GM21528 (cell line): Measurements from ENCODE around the gene CNTNAP1.

Experiments used
- ATAC-seq: cut with Tn5 transposase; IDR thresholded peaks from one replicate; pipeline ENCODE4 v1.9.1; 2021; ENCODE audit warnings: mild to moderate bottlenecking, moderate library complexity; ENCODE audit not compliant: unreplicated experiment, low FRiP score

CNTNAP1 gene

DNA sequence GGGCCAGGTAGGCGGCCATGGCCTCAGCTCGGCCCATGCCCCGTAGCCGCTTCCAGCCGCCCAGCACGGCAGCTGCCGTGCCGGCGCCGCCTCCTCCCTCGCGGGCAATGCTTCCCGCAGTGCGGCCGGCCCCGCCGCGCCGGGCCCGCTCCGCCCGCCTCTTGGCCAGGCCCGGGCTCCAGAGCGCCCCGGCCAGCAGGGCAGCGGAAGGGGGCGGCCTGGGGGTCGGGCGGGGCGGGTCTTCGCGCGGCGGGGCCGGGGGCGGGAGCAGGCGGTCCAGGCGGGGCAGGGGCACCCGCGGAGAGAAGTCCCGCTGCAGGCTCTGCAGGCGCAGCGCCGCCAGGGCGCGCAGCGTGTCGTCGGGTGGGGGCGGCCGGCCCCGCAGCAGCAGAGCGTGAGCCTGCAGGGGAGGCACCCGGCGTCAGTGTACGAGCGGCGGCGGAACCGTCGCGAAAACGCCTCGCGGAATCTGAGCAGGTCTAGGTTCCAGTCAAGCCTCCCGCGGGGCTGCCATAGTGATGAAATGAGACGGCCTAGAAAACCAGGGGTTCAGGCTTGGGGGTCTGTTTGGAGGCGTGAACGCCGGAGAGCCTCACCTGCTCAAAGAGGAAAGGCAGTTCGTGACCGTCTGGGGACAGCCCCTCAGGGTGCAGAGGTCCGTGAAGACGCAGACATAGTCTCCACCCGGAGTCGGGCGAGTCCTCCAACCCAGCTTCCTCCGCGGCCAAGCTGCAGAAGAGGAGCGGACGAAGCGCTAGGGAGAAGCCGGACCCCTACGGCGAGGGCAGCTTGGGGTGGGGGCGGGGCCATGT, 12.1 kb upstream of the CNTNAP1 start:
- ATAC-seq: no peak

DNA sequence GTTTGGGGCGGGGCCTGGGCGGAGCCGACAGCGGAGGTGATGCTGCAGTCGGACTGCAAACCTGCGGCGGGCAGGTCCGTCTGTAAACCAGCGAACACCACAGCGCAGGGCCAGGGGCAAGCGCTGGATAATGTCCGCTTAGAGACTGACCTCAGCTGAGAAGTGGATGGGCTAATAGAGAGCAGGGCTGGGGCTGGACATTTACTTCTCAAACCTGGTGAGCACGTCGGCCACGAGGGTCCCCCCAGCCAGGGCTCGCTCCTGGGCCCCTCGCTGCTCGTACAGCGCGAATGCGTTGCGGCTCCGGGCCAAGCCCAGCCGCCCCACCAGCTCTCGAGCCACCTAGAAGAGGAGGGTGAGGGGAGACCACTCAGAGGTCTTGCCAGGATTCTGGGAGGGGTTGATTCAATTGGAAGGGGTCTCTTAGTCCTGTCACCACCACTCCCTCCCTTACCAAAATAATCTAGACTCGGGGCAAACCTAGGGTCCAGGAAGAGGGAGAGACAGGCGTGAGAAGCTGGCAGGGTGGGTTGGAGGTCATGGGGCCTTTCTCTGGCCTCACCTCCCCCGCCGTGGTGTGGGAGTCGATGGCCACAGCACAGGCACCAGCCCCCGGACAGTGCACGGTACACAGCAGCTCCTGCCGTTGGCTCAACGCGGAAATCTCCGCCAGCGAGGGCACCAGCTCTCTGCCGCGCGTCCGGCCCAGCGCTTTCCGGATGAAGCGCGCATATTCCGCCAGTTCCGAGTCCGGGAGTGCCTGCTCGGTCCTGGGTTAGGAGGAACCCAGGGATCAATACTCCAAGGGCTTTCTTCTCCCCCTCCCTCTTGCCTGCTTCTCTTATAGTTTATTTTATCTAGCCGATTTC, 11.3 kb upstream of the CNTNAP1 start:
- ATAC-seq: no peak

DNA sequence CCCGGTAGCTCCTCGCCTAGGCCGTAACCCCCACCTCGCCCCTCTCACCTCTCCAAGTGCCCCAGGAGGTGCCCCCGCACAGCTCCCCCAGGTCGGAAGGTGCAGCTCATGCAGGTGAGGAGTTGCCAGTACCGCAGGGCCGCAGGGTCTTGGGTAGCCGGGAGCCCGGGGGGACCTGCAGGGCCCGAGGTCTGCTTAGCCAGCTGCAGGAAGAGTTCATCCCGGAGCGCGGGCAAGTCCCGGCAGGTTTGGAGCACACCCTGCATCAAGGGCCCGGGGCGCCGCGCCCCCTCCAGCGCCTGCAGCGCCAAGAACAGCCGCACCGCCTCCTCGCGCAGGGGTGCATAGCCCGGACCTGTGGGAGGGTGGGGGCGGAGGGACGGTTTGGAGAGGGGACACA, 10.3 kb upstream of the CNTNAP1 start:
- no peak for ATAC-seq

DNA sequence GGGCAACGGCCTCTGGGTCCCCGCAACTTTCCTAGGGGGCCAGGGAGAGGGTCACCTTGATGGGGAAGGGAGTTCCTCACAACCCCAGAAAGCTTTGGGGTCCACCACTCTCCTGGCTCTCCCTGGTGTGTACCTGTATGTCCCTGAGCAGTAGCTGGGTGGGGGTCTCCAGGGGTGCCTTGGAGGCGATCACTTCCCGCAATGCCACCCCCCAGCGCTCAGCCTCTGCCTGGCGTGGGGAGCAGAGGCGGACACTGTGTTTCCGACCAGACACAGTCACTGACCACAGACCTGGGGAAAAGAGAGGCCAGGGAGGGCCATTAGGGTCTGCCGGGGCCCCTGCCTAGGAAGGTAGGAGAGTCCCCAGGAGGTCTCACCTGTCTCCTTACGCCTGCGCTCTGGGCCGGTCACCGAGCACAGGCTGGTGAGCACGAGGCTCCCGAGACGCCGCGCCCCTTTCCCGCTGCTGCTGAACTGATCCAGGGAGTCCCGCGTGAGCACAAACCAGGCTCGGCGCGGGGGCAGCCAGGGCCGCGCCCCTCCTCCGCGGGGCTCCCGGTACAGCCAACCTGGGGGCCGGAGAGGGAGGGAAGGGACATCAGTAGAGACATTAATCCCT, 9.0 kb upstream of the CNTNAP1 start:
- no peak for ATAC-seq

DNA sequence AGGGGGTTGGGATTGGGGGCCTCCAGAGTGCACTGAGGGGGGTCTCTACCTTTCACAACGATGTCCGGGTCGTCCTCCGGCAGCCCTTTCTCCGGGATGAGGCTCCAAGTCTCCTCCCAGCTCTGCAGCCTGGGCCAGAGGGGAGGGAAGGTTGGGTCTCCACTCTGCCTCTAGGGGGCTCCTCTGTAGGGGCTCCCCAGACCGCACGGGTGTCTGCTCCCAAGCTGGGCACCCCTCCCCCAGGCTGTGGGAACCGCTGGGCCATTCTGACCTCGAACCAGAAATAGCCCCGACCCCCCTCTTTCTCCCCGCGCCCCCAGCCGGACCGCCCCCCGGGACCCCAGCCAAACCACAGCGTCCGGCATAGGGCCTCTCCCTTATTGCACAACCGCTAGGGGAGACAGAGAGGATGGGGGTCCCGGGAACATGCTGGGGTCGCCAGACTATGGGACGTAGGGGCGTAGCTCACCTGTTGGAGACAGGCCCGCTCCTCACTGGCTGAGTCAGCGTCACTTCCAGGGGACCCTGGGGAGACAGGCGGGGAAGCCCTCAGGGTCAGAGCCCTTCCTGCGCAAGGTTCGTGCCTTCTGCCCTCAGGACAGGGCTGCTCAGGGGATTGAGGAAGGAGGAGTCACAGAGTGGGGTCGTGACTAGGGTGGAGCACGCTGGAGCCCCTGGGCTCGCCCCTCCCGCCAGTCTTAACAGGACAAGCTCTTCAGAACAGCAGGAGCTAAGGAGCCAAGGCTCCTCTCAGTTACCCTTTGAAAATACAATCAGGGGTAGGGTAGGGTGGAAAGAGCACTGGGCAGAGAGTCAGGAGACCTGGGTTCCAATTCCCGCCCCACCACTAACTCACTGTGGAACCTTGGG, 8.2 kb upstream of the CNTNAP1 start:
- no peak for ATAC-seq

DNA sequence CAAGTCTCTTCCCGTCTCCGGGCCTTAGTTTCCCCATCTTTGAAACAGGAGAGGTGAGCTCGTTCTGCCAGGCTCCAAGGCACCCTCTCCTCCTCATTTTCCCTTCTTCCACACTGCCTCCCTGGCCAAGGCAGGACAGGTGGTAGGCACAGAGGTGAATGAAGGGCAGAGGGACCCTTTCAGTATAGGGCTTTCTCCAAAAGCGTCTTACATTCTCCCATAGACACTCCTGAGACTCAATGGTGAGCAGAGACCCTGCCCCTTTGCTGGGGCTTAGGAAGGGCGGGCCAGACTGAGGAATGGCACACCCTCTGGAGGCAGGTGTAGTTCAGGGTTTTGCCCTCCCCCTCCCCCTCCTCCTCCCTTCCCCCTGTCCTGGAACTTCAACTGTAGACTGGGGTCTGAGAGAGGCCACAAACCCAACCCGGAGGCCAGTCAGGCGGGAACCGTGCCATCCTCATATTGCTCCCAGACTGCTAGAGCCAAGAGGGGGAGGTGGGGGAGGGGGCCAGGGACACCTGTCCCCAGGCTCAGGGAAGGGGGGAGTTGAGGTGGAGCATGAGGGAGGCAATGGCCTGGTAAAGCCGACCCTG, 7.5 kb upstream of the CNTNAP1 start:
- ATAC-seq: no peak

DNA sequence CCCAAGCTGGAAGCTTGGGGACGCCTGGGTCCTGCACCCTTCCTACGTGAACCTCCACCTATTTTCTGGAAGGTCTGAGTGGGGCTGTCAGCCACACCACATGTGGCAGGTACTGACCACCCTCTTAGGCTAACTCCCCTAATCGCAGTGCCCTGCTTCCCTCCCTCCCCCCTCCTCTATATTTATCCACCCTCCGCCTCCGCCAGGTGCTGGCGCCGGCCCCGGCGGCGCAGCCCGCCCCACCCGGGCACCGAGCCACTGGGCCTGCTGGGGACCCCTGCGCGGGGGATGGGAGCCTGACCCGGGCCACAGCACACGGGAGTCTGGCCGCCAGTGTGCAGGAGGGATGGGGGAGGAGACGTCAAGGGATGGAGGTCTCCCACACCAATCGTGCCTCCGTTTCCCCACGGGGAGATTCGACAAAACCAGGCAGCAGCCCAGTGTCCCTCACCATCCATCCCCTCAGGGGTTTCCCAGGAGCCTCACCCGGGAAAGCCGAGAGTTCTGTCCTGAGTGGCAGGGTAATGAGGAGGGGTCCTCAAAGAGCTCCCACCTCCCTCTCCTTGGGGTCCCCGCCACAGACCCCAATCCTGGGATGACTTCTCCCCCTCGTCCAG, 6.9 kb upstream of the CNTNAP1 start:
- no peak for ATAC-seq

DNA sequence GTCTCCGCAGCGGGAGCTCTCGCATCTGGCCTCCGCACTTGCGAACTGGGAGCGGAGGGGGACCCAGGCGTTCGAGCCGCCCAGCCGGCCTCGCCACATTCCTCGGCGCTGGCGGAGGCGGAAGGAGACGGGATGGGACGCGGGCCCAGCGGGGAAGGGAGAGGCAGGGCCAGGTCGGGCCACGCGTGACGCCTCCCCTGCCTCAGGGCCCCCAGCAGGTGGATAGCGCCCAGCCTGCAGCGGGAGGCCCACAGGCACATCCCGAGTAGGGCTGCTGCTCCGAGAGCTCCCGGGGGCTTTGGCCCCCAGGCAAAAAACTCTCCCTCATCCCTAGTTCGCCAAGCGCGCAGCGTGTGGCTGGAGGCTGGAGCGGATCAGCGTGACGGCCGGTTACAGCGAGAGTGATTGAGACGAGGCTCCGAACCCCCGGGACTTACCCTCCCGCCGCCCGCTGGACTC, 6.3 kb upstream of the CNTNAP1 start:
- no peak for ATAC-seq

DNA sequence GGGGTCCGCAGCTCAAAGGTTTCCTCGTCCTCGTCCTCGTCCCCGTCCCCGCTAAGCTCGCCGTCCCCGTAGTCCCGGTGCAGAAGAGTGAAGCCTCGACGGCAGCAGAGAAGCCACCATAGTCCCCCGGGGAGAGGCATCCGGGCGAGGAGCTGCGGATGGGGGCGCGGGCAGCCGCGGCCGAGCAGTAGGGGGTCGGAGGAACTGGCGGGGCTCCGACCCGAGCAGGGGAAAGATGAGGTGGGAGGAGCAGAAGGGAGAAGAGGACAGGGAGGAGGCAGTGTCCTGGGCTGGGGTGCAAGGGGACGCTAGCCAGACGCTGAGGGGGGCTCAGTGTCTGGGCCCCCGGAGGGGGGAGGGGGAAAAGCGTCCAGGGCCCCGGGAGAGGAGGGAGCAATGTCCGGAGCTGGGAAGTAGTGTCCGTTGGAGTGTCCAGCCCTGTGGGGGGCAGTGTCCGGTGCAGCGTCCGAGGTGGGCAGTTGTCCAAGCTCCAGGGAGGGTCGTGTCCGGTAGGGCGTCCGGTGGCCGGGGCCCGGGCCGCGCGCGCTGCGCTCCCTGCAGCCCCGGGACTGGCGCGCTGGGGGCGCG, 5.8 kb upstream of the CNTNAP1 start, which contains the start of gene PLEKHH3:
PLEKHH3 (minus strand) TSS at position 571 of the 588 bp plus-strand sequence; CDS start at position 140, 431 bp downstream.
- ATAC-seq: peak; percentile 1

DNA sequence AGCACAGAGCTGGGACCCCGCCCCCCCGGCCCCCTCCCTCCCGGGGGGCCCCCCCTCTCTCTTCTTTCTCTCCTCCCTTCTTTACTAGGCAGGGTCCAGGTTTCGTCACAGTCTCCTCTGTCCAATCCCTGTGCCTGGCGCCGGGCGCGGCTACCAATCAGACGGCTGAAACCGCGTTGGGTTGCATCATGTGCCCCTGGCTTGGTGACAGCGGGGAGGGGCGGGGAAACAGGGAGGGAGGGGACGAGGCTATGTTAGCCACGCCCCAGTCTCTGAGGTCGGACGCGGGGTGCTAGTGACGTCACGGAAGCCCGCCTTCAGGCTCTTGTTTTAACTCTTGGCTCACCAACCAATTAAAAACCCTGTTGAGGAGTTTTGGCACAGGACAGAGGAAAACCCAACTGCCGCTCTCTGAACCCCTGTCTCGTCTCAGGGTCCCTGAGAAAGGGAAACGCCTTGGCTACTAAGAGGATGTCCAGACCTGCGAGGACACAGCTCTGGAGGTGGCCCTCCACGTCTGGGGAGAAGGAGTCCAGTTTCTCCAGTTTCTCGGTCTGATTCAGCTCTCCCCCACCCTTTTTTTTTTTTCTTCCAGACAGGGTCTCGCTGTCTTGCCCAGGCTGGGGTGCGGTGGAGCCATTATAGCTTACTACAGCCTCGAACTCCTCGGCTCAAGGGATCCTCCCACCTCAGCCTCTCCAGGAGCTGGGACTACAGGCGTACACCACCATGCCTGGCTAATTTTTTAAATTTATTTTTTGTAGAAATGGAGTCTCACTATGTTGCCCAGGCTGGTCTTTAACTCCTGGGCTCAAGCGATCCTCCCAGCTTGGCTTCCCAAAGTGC, 5.1 kb upstream of the CNTNAP1 start:
- ATAC-seq: peak; percentile 55

DNA sequence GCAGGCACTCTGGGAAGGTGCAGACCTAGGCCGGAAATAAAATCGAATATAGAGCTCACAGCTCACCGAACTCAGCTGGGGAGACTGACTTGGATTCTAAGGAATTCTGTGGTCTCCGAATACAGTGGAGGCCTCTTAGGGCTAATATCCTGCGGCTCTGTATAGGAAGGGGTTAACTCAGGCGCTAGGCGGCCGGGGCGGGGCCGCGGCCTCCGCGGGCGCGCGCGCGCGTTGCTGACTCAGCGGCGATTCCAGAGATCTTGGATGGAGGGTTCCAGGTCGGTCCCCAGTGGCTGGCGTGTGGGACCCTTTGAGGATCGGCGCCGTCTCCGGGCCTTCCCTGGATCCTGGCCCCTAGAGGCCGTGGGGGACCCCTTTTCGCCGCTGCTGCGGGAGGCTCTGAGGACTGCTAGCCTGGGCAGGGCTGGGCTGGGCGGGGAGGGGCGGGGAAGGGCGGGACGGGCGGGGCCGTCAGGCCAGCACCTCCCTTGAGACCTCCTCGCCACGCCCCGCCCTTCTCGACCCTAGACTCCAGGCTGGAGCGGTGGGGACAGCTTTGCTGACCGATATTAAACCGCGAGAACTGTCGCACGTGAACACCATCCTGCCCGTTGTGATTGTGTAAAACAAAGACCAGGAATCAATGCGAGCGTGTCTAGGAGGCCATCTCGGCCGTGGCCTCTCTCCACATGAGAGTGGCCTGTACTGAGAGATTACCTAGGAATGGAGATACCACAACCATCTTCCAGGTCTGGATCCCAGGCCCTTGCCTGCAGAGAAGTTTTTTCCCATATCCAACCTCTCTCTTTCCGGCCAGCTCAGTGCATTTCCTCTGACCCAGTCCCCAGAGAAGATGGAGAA, 4.2 kb upstream of the CNTNAP1 start:
- peak; percentile 21 for ATAC-seq

DNA sequence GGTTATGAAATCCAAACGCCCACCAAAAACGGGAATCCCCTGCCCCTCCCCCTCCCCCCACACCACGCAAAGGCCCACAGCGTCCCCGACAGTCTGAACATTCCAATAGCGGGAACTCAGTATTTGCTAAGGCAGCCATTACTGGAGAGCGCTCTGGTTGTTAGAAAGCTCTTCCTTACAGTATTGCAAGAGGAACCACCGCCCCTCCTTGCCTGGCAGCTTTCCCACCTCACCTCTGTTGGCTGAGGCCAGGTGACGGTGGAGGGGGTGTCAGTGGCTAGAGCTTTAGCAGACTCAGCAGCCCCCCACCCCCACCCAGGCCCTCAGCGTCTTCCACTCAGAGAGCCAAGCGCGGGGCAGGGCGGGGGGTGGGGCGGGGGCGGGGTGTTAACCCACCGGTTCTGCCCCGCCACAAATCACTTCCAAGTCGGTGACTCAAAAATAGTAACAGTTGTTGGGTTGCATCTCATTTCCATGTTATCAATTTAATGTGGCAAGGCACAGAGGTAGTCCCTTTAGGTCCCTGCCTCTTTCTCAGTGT, 3.3 kb upstream of the CNTNAP1 start:
- no peak for ATAC-seq

DNA sequence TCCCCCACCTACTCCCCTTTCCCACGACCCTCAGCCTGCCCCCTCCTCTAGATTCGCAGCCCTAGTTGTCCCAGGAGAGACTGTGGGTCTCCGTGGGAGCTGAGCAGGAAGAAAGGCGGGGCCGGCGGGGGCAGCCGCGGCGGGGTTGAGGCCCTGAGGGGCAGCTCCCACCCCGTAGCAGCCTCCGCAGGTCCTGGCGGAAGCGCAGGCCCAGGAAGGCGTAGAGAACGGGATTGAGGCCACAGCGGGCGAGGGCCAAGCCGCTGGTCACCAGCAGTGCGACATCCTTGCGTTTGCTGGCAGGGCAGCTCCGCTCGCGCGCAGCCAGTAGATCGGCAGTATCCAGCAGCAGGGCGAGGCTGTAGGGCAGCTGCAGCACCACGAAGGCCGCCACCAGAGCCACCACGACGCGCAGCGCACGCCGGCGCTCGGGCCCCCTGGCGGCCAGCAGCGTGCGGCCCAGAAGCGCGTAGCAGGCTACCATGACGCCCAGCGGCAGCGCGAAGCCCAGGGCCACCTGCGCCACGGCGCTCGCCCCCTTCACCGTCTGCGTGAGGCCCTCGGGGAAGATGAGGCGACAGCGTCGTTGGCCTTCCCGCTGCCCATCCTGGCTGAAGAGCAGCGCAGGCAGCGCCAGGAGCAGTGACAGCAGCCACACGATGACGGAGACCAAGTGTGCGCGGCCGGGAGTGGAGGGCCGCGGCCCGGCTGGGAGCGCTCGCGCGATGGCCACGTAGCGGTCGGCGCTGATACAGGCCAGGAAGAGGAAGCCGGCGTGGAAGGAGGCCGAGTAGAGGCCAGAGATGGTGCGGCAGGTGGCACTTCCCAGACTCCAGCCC, 2.6 kb upstream of the CNTNAP1 start:
- no peak for ATAC-seq

DNA sequence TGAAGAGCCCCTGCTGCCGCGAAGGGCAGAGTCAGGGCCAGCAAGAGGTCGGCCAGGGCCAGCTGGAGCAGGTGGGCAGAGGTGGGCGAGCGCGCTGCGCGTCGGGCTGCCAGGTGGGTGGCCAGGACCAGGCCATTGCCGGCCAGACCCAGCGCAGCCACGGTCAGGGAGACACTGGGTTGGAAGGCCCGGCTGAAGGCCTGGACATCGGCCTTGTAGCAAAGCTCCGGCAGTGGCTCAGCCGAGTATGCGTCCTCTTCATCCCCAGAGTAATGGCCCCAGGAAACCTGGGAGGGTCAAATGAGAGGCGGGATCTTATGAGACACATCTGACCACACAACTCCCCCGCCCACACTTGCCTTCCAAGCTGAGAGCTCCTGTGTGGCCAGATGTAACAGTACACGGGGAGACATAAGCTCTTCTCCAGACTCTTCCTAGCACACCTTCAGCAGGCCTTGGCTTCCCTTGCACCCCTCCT, 2.0 kb upstream of the CNTNAP1 start:
- no peak for ATAC-seq

DNA sequence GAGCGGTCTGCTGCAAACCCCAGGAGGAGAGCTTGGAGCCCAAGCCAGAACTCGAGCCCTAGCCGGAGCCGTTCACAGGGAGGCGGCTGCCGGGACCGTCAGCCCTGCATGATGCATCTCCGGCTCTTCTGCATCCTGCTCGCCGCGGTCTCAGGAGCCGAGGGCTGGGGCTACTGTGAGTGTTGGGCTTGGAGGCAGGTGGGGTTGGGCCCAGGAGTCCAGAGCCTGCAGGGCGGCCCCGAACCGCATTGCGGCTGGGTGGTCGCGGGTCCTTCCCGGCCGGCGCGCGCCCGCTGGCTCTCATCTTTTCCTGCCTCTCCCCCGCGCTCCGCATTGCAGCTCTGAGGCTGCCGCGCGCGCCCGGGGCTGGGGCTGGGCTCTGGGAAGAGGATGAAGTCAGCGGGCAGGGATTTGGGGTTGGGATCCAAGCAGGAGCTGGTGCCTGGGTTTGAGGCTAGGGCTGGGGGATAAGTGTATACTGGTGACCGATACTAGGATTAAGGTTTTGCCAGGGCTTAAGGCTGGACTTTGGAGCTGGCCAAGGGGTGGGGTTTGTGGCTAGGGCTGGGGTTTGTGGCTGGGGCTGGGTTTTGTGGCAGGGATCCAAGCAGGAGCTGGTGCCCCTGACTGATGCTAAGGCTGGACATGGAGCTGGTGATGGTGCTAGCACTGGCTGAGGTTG, 532 bp downstream of the CNTNAP1 start:
- no peak for ATAC-seq
